Caki2 (cell line): Measurements from ENCODE around the gene LCN10. TPM values are rescaled to one million over a fixed set of nuclear protein-coding genes. Genes with fewer than 3 reads are reported as not detected.

ENCODE experiments used
- DNase-seq: peaks from one replicate; pipeline ENCODE4 v3.0.0-alpha.2; 2015; ENCODE audit warnings: low read depth
- in situ Hi-C: cut with HindIII; loops from 2 replicates; pipeline ENCODE4 v1.10.0; 2016; ENCODE audit warnings: low sequenced_read_pairs, low pct_unique_long_range_greater_than_20kb, mixed read lengths
- total RNA-seq: library from RNA; depleted of rRNA; stranded (reverse); fragments of >200 nt; shearing (Covaris generic); gene quantifications from 2 replicates; pipeline ENCODE4 v1.2.3, GENCODE V29; 2014; ENCODE audit warnings: low replicate concordance

The LCN10 gene
- total RNA-seq, 1 experiment from 2014 or later, result not detected

DNA sequence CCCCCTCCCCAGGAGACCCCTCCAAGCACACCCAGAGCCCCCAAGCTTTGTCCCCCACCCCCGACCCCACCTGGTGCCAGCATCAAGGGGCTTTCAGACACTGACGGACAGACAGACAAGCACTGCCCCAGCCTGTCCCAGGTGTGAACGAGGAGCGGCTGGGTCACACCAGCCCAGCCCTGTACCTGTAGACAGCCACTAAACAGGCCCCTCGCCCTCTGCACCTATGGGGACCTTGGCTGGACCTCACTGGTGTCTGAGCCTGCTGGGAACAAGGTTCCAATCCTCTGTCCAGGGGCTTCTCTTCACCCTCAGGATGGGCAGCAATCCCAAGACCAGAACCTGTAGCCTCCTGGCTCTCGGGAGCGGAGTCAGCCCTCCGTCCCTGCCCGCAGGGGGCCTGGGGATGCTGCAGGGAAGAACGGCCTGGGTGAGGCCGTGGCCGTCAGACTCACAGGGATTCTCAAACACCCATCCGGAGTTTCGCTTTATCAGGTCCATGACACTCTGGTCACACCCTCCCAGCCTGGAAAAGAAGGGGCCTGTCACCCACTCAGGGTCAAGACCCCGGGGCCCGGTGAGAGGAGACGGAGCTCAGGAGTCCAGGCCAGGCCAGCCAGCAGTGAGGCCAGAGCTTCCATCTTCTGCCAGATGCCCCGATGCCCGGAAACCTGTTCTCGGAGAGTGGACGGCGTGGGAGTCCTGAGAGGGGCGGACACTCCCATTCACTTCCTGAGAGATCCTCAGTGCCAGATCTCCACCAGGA lies 2.8 kb upstream of the LCN10 start:
- DNase-seq, result no peak
- in situ Hi-C loops, result no loop called here

DNA sequence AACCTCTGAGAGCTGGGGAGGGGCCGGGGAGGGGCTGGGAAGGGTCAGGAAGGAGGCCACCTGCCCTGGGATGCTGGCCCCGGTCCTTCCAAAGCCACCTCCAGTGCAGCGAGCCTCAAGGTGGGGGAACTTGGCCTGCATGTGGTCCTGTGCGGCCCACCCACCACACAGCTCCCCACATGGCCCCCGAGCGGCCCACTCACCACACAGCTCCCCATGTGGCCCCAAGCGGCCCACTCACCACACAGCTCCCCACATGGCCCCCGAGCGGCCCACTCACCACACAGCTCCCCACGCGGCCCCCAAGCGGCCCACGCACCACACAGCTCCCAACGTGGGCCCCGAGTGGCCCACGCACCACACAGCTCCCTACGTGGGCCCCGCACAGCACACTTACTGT lies 2.0 kb upstream of the LCN10 start:
- DNase-seq, result no peak

DNA sequence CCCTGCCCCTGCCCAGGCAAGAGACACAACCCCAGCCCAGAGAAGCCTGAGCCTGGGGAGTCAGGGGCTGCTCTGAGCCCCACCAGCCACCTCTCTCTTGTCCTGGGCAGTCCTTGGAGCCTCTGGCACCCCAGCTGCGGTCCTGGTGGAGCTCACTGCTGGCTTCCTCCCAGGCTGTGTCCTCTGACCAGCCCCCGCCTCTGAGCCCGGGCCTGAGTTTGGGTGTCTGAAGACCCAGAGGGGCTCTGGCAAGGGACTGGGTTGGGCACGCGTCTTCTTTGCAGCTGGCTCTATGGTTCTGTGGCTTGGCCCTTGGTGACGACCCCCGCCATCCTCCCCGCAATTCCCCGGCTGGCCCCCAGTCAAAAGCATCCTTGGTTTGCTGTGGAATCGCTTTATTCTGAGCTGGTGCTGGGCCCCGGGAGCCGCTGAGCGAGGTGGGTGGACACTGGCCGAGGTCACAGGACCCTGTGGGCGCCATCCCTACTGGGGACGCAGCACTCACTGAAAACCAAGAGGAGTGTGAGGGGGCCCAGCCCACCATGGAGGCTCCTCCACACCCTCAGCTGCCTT lies 985 bp upstream of the LCN10 start:
- in situ Hi-C loops, result no loop called here
- DNase-seq, result no peak

More for the DNA sequence above, 2.0 kb upstream of the LCN10 start:
- in situ Hi-C loops, result no loop called here

GRCh38 chr9:136741883-136742571 lies 713 bp downstream of the LCN10 start:
- no peak for DNase-seq
- in situ Hi-C loops, result no loop called here

DNA sequence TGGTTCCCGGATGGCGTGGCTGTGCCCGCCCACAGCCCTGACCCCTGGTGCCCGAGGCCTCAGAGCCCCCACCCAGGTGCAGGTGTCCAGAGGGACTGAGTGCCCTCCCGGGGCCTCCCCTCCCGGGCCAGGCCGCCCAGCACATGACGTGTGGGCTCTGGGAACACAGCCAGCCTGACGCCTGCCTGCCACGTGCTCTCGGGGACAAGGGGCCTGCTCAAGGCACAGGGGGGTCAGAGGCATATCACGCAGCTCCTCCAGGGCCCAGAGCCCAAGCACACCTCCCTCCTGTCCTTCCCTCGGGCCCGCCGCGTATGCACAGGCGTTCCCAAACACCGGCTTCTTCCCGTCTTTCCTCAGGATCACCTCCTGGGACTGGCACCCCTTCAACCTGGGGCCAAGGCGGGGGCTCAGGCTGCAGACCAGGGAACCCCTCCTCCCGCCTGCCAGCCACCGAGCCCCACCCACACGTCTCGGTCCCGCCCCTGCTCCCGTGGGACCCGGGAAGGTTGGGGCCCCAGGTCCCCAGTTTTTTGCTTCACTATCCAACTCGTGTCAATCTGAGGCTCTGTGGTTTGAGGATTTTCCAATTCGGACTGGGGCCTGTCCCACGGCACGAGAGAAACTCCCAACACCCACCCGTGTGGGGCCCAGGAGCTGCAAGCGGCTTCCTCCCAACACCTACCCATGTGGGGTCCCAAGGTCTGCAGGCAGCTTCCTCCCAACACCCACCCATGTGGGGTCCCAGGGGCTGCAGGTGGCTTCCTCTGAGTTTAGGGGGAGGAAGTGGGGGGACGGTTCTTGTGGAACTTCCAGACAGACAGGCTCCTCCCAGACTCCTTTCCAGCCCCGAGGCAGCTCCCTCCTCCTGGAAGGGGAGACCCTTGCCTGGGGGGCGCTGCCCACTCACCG lies 1.5 kb downstream of the LCN10 start:
- in situ Hi-C loops, result no loop called here
- no peak for DNase-seq

DNA sequence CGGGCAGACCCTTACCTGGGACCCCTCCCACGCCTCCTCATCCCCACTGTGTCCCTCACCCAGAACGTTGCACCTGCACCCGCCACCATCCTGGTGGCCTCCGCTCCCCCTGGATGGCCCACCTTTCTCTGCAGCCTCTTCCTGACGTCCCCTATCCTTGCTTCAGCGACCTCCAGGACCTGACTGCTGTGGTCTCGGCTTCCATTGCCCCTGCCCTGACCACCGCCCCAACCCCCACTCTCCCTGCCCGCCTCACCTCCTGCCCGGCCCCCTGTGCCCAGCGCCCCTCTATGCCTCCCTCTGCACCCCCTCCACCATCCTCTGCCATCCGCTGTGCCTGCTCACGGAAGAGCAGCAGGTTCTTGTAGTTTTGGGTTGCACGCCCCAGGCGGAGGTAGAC lies 2.2 kb downstream of the LCN10 start:
- no peak for DNase-seq
- in situ Hi-C loops, result no loop called here

- DNase-seq, result no peak
- in situ Hi-C loops, result no loop called here
Observed at GRCh38 chr9:136740069-136740468, 2.7 kb downstream of the LCN10 start.

DNA sequence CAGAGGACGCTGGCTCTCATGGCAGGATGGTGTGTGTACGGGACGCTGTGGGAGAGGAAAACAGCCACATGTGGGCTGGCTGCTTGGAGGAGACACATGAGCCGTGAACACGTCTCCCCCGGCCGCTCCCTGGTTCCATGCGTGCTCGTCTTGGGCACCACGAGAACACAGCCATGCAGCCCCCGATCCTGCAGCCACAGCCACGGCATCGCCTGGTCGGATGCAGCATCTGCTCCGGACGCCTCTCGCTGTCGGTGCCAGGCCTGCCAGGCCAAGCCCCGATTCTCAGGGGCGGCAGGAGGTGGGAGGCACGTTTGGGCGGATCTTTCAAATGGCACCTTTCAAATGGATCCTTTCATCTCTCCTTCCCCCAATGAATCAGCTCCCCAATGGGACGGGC lies 3.2 kb downstream of the LCN10 start:
- DNase-seq, result no peak

DNA sequence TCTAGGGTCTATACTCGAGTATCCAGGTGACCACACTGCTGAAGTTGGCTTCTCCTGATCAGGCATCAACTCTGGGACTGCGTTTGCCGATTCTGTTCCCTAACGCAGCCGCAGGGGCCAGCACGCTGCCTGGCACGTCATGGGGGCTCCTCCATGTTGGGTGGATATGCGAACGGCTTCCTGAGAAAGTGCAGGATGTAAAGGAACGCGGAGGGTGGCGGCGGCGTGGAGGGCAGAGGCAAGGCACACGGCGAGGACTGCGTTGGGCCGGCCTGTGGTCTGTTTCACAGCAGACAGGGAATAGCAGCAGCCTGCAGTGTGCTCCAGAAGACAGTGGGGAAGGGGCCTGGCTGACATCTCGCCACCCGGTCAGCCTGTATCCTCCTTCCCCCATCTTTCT lies 3.8 kb downstream of the LCN10 start:
- in situ Hi-C loops, result no loop called here
- DNase-seq, result no peak

More for the DNA sequence above, 3.2 kb downstream of the LCN10 start:
- in situ Hi-C loops, result no loop called here

DNA sequence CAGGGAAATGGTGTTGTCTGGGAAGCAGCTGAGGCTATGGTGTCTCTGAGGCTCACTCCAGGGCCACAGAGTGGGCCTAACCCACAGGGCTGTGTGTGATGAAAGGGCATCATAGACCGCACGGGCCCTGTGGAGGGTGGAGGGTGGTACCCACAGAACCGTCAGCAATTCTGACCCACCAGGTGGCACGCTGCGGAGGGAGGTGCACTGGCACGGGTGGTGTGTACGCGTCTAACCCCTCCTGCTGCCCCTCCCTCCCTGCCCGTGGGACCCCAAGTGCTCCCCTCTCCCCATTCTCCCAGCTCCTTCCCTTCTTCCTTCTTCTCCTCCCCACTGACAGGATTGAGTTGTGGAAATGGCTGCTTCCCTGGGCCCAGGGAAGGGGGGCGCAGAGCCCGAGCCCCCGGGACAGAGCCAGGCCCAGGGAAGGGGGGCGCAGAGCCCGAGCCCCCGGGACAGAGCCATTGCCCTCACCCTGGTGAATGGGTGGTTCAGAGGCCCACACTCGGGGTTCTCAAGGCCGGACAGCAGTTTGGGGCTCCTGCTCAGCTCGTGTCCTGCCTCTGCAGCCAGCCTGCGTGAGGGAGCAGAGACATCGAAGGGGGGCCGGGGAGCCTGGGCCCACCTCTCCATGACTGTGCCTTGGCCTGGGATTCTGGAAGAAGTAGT lies 6.8 kb downstream of the LCN10 start:
- DNase-seq, result no peak
- in situ Hi-C loops, result no loop called here

DNA sequence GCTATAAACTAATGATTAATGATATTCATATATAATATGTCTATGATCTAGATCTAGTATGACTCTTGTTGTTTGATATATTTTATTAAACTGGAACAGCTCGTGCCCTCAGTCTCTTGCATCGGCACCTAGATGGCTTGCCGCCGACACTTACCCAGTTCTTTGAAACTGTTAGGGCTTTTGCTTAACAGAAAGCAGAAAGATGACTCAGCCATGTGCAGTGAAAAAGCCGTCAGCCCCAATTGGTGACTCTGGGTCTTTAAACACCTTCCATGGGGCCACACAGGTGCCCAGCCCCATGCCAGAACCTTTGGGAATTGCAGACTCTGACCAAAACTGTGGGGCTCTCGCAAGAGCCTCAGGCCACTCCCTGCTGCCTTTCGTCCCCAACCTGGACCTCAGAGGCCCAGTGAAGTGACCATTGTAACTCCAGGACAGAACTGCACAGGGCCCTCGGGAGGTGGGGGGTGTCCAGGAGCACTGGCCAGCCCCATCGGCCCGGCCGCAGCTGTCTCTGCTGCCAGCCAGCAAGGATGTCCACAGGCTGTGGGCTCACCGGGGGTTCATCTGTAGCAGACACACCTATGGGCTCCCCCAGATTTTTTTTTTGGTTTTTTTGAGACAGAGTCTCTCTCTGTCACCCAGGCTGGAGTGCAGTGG lies 7.8 kb downstream of the LCN10 start:
- in situ Hi-C loops, result no loop called here
- no peak for DNase-seq

- in situ Hi-C loops, result no loop called here
- DNase-seq, result no peak
Observed at GRCh38 chr9:136733611-136734010, 9.1 kb downstream of the LCN10 start.

DNA sequence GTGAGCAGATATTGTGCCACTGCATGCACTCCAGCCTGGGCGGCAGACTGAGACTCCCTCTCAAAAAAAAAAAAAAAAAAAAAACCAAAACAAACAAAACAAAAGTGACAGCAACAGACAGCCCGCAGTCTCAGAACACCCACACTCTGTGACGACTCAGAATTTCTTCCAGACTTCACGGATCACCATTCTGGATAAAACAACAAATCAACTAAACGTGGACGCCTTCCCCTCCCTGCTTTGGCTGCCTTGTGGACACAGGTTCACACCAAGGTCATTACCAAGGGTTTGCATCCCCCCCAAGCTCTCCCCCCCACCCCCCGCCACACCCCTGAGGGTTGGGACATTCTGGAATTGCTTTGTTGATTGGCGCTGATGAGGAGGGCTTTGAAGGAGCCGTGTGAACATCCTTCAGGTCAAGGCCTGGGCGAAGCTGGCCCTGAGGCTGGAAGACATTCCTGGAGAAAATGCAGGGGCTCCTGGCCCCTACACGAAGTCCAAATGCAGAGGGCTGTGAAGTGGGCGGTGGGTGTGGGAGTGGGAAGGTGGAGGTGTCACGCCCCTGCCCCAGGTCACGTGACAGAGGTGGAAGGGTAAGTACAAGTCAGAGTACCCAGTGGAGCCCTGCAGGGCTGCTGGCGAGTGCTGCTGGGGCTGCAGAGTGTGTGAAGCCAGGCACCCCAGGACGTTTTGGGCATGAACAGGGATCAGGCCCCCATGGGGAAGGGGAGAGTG lies 10.1 kb downstream of the LCN10 start:
- peak; percentile 35 for DNase-seq
- in situ Hi-C loops, result no loop called here

DNA sequence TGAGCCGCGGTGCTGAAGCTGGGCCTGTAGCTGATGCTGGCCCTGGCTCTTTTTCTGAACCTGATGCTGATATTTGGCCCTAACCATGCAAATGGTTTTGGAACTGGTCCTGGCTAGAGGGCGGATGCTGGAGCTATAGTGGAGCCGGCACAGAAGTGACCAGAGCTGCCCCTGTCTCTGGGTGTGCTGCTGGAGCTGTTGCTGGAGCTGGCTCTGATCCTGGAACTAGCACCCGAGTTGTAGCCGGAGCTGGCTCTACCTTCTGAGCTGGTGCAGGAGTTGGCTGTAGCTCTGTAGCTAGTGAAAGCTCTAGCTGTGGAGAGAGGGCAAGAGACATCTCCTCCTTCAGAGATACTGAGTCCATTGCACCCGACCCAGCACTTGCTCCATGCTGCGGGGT lies 12.8 kb downstream of the LCN10 start:
- in situ Hi-C loops, result no loop called here
- no peak for DNase-seq

DNA sequence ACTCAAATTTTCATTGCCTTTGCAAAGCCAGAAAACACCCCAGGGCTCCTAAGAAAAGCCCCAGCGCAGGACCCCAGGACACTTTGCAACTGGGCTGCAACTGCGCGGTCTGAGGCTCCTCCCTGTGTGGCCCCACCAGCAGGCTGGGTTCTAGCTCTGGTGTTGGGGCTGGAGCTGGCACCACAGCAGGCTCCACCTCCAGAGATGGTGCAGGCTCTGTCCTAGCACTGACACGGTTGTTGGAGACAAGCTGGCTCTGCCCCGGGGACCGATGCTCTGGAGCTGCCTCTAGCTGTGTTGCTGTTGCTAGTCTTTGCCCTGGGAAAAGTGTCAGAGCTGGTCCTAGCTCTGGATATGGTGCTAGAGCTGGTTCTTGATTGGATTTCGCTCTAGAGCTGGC lies 13.6 kb downstream of the LCN10 start:
- no peak for DNase-seq
- in situ Hi-C loops, result no loop called here

DNA sequence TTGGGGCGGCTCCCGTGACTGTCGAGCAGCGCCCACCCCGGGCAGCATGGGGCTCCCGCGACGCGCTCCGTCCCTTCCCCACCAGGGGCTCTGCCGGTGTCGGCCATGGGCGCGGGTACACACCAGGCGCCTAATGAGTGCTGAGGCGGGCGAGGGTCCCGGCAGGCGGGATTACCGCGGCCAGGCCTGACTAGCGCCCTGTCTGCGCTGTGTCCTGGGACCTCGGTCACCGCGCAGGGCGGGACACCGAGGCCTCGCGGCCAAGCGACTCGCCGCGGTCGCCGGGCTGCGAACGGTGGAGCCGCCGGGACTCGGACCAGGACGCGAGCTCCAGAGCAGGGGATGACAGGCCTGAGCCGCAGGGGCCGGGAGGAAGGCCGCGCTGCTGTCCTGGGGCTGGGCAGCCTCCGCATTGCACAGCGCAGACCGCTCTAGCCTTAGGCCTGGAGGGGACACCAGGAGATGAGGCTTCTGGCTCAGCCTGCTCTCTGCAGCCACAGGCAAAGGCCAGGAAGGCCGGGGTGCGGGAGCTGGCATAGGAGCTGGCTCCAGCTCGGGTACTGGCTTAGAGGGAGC lies 14.1 kb downstream of the LCN10 start:
- in situ Hi-C loops, result no loop called here
- peak; percentile 37 for DNase-seq

DNA sequence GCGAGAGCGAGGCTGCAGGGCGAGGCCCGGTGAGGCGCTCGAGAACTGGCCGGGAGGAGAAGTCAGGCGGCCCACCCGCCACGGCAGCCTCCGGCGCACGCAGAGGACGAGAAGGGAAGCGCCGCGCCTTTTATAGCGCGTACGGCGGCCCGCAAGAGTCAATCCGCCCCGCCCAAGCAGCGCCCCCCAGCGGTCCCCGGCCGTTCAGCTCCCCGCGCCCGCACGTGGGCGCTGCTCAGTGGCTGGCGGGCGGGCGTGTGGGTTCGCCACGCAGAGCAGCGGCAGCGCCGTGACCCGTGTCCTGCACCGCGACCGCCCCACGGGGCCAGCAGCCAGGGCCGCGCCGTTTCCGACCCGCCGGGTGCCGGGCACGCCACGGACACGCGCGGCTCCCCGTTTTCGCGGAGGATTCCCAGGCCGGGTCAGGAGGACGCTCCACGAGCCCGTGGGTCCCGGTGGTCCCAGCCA lies 14.6 kb downstream of the LCN10 start:
- peak; percentile 75 for DNase-seq
- in situ Hi-C loops, result no loop called here
